ENCODE data around the gene RASL12.
"Not testable (repeated sequence)": the region's sequence is repeated elsewhere in the genome, so short reads cannot be mapped to it uniquely, and the experiment has no call there.

Gene RASL12

GRCh38 chr15:65096481-65097385, 28.9 kb upstream of the RASL12 start:
- Histone ChIP-seq H3K27ac (no peak overlapping the region), H3K4me3 (no peak overlapping the region)
- no peak for TF ChIP-seq CTCF (IDR thresholded peaks at IDR 0.05)
- no peak for DNase-seq (ENCODE audit: low spot score)

- TF ChIP-seq CTCF (IDR thresholded peaks at IDR 0.05): no peak
- Histone ChIP-seq H3K4me3 (no peak overlapping the region), H3K27ac (peak overlapping the region in 1 of 2 donors; percentile 16)
- peak; percentile 38 for DNase-seq (ENCODE audit: low spot score)
Measured at GRCh38 chr15:65095747-65096104, 27.9 kb upstream of the RASL12 start.

GRCh38 chr15:65095011-65095746, 27.4 kb upstream of the RASL12 start:
- peak overlapping the region in 1 of 2 donors; percentile 16 for H3K27ac ChIP-seq
- H3K4me3 ChIP-seq: no peak overlapping the region
- peak; percentile 45 for DNase-seq (ENCODE audit: low spot score)
- TF ChIP-seq CTCF (IDR thresholded peaks at IDR 0.05): no peak

- DNase-seq (ENCODE audit: low spot score): peak; percentile 63
- TF ChIP-seq CTCF (IDR thresholded peaks at IDR 0.05): no peak
- Histone ChIP-seq H3K27ac (peak overlapping the region in 1 of 2 donors; percentile 11), H3K4me3 (no peak overlapping the region)
Measured at GRCh38 chr15:65094294-65094995, 26.7 kb upstream of the RASL12 start.

- not testable (repeated sequence) for H3K4me3 ChIP-seq, H3K27ac ChIP-seq
- DNase-seq (ENCODE audit: low spot score): peak; percentile 63
Measured at GRCh38 chr15:65093793-65094170, 26.0 kb upstream of the RASL12 start.

- Histone ChIP-seq H3K4me3 (no peak overlapping the region), H3K27ac (peak overlapping the region; percentile 76 to 94)
- no peak for TF ChIP-seq CTCF (IDR thresholded peaks at IDR 0.05)
- DNase-seq (ENCODE audit: low spot score): peak; percentile 72
Measured at GRCh38 chr15:65092911-65093792, 25.4 kb upstream of the RASL12 start.

All from coronary artery (tissue), 2 donors.